ENCODE measurements around the gene SFTPD. TPM values are rescaled to one million over a fixed set of nuclear protein-coding genes. Genes with fewer than 3 reads are reported as not detected.

Gene SFTPD
- total RNA-seq, 1 donor from 2014 or later = 0.79 TPM

DNA sequence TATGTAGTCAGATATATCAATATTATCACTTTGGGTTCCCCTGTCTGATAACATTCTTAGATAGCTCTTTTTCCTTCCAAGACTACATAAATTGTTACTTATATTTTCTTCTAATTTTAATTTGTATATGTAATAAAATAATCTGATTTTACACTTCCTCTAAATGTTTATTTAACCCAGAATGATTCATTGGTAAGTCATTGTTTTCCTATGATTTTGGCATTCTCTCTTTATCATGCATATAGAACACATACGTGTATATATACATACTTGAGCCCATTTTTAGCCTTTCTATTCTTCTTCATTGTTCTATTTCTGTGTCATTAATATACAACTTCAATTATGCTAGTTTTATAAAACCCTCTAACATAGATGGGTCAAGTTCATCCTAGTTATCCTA, 16.6 kb downstream of the SFTPD start:
- Histone ChIP-seq H3K27me3 (ENCODE audit: control insufficient read depth, insufficient read depth, low read length) (peaks cover 13% of the 10 kb centered on the region), H3K4me3 (ENCODE audit: low read depth, low read length) (no peak overlapping the region), H3K36me3 (ENCODE audit: control insufficient read depth, insufficient read depth, low read length) (no peaks in the 10 kb centered on the region)
- DNase-seq (ENCODE audit: low read depth) (peak; percentile 66), FAIRE-seq (no peak)
- TF ChIP-seq CTCF (IDR thresholded peaks at IDR 0.05; ENCODE audit: insufficient read depth, low read length, severe bottlenecking) = no peak

- H3K36me3 ChIP-seq (ENCODE audit: control insufficient read depth, insufficient read depth, low read length) = no peaks in the 10 kb centered on the region
- peaks cover 13% of the 10 kb centered on the region for H3K27me3 ChIP-seq (ENCODE audit: control insufficient read depth, insufficient read depth, low read length)
- DNase-seq (ENCODE audit: low read depth) = no peak
- TF ChIP-seq CTCF (IDR thresholded peaks at IDR 0.05; ENCODE audit: insufficient read depth, low read length, severe bottlenecking) = no peak
- no peak overlapping the region for H3K4me3 ChIP-seq (ENCODE audit: low read depth, low read length)
- FAIRE-seq = no peak
These were observed 18.2 kb downstream of the SFTPD start for GRCh38 chr10:79930751-79931150.

GRCh38 chr10:79930267-79930666, 18.6 kb downstream of the SFTPD start:
- TF ChIP-seq CTCF (IDR thresholded peaks at IDR 0.05; ENCODE audit: insufficient read depth, low read length, severe bottlenecking) = no peak
- FAIRE-seq (no peak), DNase-seq (ENCODE audit: low read depth) (no peak)
- Histone ChIP-seq H3K27me3 (ENCODE audit: control insufficient read depth, insufficient read depth, low read length) (peaks cover 13% of the 10 kb centered on the region), H3K36me3 (ENCODE audit: control insufficient read depth, insufficient read depth, low read length) (no peaks in the 10 kb centered on the region), H3K4me3 (ENCODE audit: low read depth, low read length) (no peak overlapping the region)

DNA sequence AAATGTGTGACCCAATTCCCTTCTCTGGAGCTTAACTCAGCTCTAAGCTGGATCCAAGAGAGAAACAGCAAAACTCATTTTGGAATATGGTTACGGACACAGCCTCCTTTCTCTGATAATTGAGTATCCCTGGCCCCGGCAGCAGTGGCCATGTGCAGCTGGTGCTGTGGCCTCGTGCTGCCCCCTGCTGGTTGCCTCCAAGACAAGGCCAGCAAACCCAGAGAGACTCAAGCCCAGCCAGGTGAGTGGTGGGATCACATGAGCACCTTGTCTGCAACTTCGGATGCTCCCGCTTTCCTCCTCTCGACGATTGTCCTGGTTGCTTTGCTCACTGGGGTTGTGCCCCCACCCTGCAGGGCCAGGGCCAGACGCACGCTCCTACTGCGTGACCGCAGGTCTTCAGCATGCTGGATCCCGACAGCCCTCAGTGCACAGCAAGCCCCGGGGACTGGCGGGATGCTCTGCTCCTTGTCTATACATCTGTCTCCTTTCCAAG, 19.4 kb downstream of the SFTPD start:
- no peak overlapping the region for H3K4me3 ChIP-seq (ENCODE audit: low read depth, low read length)
- peaks cover 13% of the 10 kb centered on the region for H3K27me3 ChIP-seq (ENCODE audit: control insufficient read depth, insufficient read depth, low read length)
- peak; percentile 95 for TF ChIP-seq CTCF (IDR thresholded peaks at IDR 0.05; ENCODE audit: insufficient read depth, low read length, severe bottlenecking)
- DNase-seq (ENCODE audit: low read depth) (peak; percentile 48), FAIRE-seq (peak; percentile 47)
- no peaks in the 10 kb centered on the region for H3K36me3 ChIP-seq (ENCODE audit: control insufficient read depth, insufficient read depth, low read length)

- FAIRE-seq (no peak), DNase-seq (ENCODE audit: low read depth) (no peak)
- H3K27me3 ChIP-seq (ENCODE audit: control insufficient read depth, insufficient read depth, low read length) = peaks cover 13% of the 10 kb centered on the region
- TF ChIP-seq CTCF (IDR thresholded peaks at IDR 0.05; ENCODE audit: insufficient read depth, low read length, severe bottlenecking) = no peak
- H3K4me3 ChIP-seq (ENCODE audit: low read depth, low read length) = no peak overlapping the region
- no peaks in the 10 kb centered on the region for H3K36me3 ChIP-seq (ENCODE audit: control insufficient read depth, insufficient read depth, low read length)
These were observed 20.8 kb downstream of the SFTPD start for GRCh38 chr10:79928028-79928583.
